K562 (cell line): Measurements from ENCODE around the gene ELOVL1. TPM values are rescaled to one million over a fixed set of nuclear protein-coding genes. Genes with fewer than 3 reads are reported as not detected.

ENCODE experiments used
- ARID4B ChIP-seq: sonication (generic); formaldehyde crosslinking; IDR thresholded peaks from 2 replicates; pipeline ENCODE4 v1.8.0; 2022; ENCODE audit warnings: mild to moderate bottlenecking, missing genetic modification reagents
- CBX8 ChIP-seq: fragments of 200-600 bp; sonication (generic); IDR thresholded peaks from 2 replicates; pipeline ENCODE4 v1.6.1; 2012; ENCODE audit warnings: borderline replicate concordance, mixed run types, low read depth, mild to moderate bottlenecking, moderate library complexity, mixed read lengths, low read length, control low read depth, inconsistent platforms; ENCODE audit not compliant: poor library complexity, severe bottlenecking; ENCODE audit errors: extremely low read depth
- E2F4 ChIP-seq: sonication (generic); formaldehyde crosslinking; IDR thresholded peaks from 2 replicates; pipeline ENCODE4 v1.8.0; 2022; ENCODE audit warnings: mild to moderate bottlenecking, low read depth, missing genetic modification reagents
- ETV5 ChIP-seq: sonication (generic); formaldehyde crosslinking; IDR thresholded peaks from 2 replicates; pipeline ENCODE4 v1.4.0; 2020; ENCODE audit warnings: low read depth, mild to moderate bottlenecking, missing genetic modification reagents
- FOXK1 ChIP-seq: sonication (generic); formaldehyde crosslinking; IDR thresholded peaks from 2 replicates; pipeline ENCODE4 v1.8.0; 2022; ENCODE audit warnings: missing genetic modification reagents, mild to moderate bottlenecking, borderline replicate concordance
- ILK ChIP-seq: fragments of 450-650 bp; IDR thresholded peaks from 2 replicates; pipeline ENCODE4 v1.6.1; 2016; ENCODE audit warnings: missing genetic modification characterization, low read depth, mild to moderate bottlenecking, missing compliant biosample characterization, moderate library complexity, borderline replicate concordance
- KLF16 ChIP-seq: IDR thresholded peaks from 2 replicates; pipeline ENCODE4 v1.6.1; 2016; ENCODE audit warnings: antibody characterized with exemption
- MTF1 ChIP-seq: fragments of 250-450 bp; sonication (Bioruptor Pico); IDR thresholded peaks from 2 replicates; pipeline ENCODE4 v1.9.0; 2021; ENCODE audit warnings: moderate library complexity, mild to moderate bottlenecking, inconsistent platforms, borderline replicate concordance
- NR2F6 ChIP-seq: fragments of 450-650 bp; formaldehyde crosslinking; IDR thresholded peaks from 2 replicates; pipeline ENCODE4 v1.4.0; 2020; ENCODE audit warnings: mild to moderate bottlenecking
- SPI1 ChIP-seq: IDR thresholded peaks from 2 replicates; pipeline ENCODE4 v1.6.1; 2011; ENCODE audit warnings: low read depth, low read length, control low read depth, borderline replicate concordance
- SRF ChIP-seq, 2 experiments: fragments of 250-450, 450-650 bp in 1 of 2; sonication (Bioruptor Pico) in 1 of 2; sonication (generic) in 1 of 2; formaldehyde crosslinking; IDR thresholded peaks; 2 replicates each; pipeline versions ENCODE4 v1.5.0 to v1.5.1; 2020 to 2022; ENCODE audit warnings: mild to moderate bottlenecking in 1 of 2, missing genetic modification reagents in 1 of 2
- SRSF1 ChIP-seq: fragments of 200-400 bp; formaldehyde crosslinking; IDR thresholded peaks from 2 replicates; pipeline ENCODE4 v1.6.1; 2017; ENCODE audit warnings: mild to moderate bottlenecking, low read depth, low read length, moderate library complexity
- STAT5B ChIP-seq: fragments of 250-450 bp; sonication (Bioruptor Pico); IDR thresholded peaks from 2 replicates; pipeline ENCODE4 v1.8.0; 2021; ENCODE audit warnings: mild to moderate bottlenecking, inconsistent platforms
- TCFL5 ChIP-seq: fragments of 250-450 bp; sonication (Bioruptor Pico); conservative IDR thresholded peaks from 2 replicates; pipeline ENCODE4 v1.6.1; 2021; ENCODE audit warnings: mild to moderate bottlenecking, moderate library complexity, matching md5 sums
- THRB ChIP-seq: fragments of 450-650 bp; formaldehyde crosslinking; conservative IDR thresholded peaks from 2 replicates; pipeline ENCODE4 v1.4.0; 2022; ENCODE audit warnings: mild to moderate bottlenecking, missing genetic modification characterization
- ZFP30 ChIP-seq: fragments of 250-450 bp; sonication (Bioruptor Pico); IDR thresholded peaks from 2 replicates; pipeline ENCODE4 v1.8.0; 2022; ENCODE audit warnings: moderate library complexity, mild to moderate bottlenecking, inconsistent platforms, borderline replicate concordance
- polyA plus RNA-seq, 8 experiments: library from polyadenylated mRNA; depleted of rRNA in 4 of 8; stranded (reverse) in 5 of 8; unstranded in 3 of 8; fragments of >200 nt; fragmentation: Nextera tagmentation in 2 of 8; fragmentation: Illumina TruSeq in 1 of 8; extraction: Ambion mirVana in 2 of 8; extraction: Trizol in 1 of 8; gene quantifications; 2 replicates each; pipeline versions ENCODE4 v1.2.1 to v1.2.3, GENCODE V29; 2011 to 2014; ENCODE audit warnings: inconsistent platforms in 1 of 8, missing spikeins in 1 of 8
- total RNA-seq, 7 experiments: library from RNA; depleted of rRNA in 6 of 7; stranded (reverse); fragments of >200 nt in 6 of 7; fragmentation: Illumina TruSeq in 2 of 7; extraction: Trizol in 2 of 7; gene quantifications; 2 replicates each; pipeline versions ENCODE4 v1.2.1 to v1.2.3, GENCODE V29; 2011 to 2021; ENCODE audit warnings: low replicate concordance in 1 of 7

The ELOVL1 gene
- total and polyA plus RNA-seq, 9 of the 15 experiments (the other 6 are each of a cell fraction or from before 2014, with no cell fraction given) = 51.0 to 157 (median 70.3) TPM

GRCh38 chr1:43329995-43330751, 37.6 kb downstream of the ELOVL1 start (continued):
- no peak for TF ChIP-seq MTF1 (CRISPR knock-in tag)
- TF ChIP-seq ARID4B (CRISPR knock-in tag) = no peak
- TF ChIP-seq ZFP30 (CRISPR knock-in tag) = no peak
- TF ChIP-seq SRSF1 = no peak
- TF ChIP-seq NR2F6 (CRISPR knock-in tag) = no peak
- peak; percentile 74; the same call in 1 of the 2 replicates for TF ChIP-seq ETV5 (CRISPR knock-in tag)
- TF ChIP-seq STAT5B (CRISPR knock-in tag) = no peak
- TF ChIP-seq TCFL5 = no peak
- no peak for TF ChIP-seq THRB (CRISPR knock-in tag)
- TF ChIP-seq E2F4 = no peak
- TF ChIP-seq KLF16 = no peak
- peak in 1 of 2 experiments; percentile 77; a peak in 2 of 4 replicates for TF ChIP-seq SRF (CRISPR knock-in tag; IDR thresholded peaks at IDR 0.05)
- no peak for TF ChIP-seq ILK (tag)
- TF ChIP-seq SPI1 = peak; percentile 61
- no peak for TF ChIP-seq FOXK1 (CRISPR knock-in tag)
- TF ChIP-seq CBX8 = no peak
